Measurements from ENCODE around the gene TCHP.

- TF ChIP-seq POLR2AphosphoS5 (IDR thresholded peaks at IDR 0.05; ENCODE audit: low read depth, low read length) = no peak
- no peak for TF ChIP-seq POLR2A (IDR thresholded peaks at IDR 0.05; ENCODE audit: low read depth, low read length)
- TF ChIP-seq TAF1 (IDR thresholded peaks at IDR 0.05; ENCODE audit: borderline replicate concordance, low read depth, low read length) = no peak
These were observed 59.5 kb downstream of the TCHP start for GRCh38 chr12:109959411-109960093.

Measured in GM12892 (cell line).